Fibroblast of lung (primary cell): ENCODE measurements around the gene ST13. TPM values are rescaled to one million over a fixed set of nuclear protein-coding genes. Genes with fewer than 3 reads are reported as not detected.

ENCODE experiments used
- DNase-seq, 2 donors: peaks; one replicate each; pipeline versions ENCODE4 v3.0.0 to v3.0.0-alpha.2; 2010; ENCODE audit warnings: low read depth in 2 of 2
- H2AFZ ChIP-seq: 2 replicates; pipeline ENCODE4 v1.5.1; 2012; ENCODE audit warnings: low read length, control low read depth, inconsistent platforms
- H3K27ac ChIP-seq: 2 replicates; pipeline ENCODE4 v1.5.1; 2011; ENCODE audit warnings: low read length, control low read depth; ENCODE audit not compliant: insufficient read depth
- H3K27me3 ChIP-seq: 2 replicates; pipeline ENCODE4 v1.5.1; 2011; ENCODE audit warnings: mild to moderate bottlenecking, low read length; ENCODE audit not compliant: control insufficient read depth, insufficient read depth
- H3K36me3 ChIP-seq: 2 replicates; pipeline ENCODE4 v1.5.1; 2011; ENCODE audit warnings: low read length; ENCODE audit not compliant: control insufficient read depth, insufficient read depth
- H3K4me1 ChIP-seq: 2 replicates; pipeline ENCODE4 v1.5.1; 2011; ENCODE audit warnings: low read length; ENCODE audit not compliant: control insufficient read depth, insufficient read depth; ENCODE audit errors: extremely low read depth
- H3K4me2 ChIP-seq: 2 replicates; pipeline ENCODE4 v1.5.1; 2011; ENCODE audit warnings: low read length, control low read depth; ENCODE audit not compliant: insufficient read depth; ENCODE audit errors: extremely low read depth
- H3K4me3 ChIP-seq, 4 experiments: fragments of 200-600 bp in 1 of 4; sonication (generic) in 1 of 4; replicated peaks in 1 of 4; 2 replicates each; pipeline ENCODE4 v1.5.1; 2011 to 2016; ENCODE audit warnings: low read length in 4 of 4, low read depth in 3 of 4, mild to moderate bottlenecking in 3 of 4, control low read depth in 2 of 4, inconsistent platforms in 1 of 4, mixed read lengths in 1 of 4; ENCODE audit not compliant: insufficient read depth in 1 of 4; ENCODE audit errors: control extremely low read depth in 1 of 4
- H3K79me2 ChIP-seq: 2 replicates; pipeline ENCODE4 v1.5.1; 2012; ENCODE audit warnings: mild to moderate bottlenecking, low read length, inconsistent platforms; ENCODE audit not compliant: control insufficient read depth, insufficient read depth
- H3K9ac ChIP-seq: 2 replicates; pipeline ENCODE4 v1.5.1; 2011; ENCODE audit warnings: mild to moderate bottlenecking, low read length, control low read depth; ENCODE audit not compliant: insufficient read depth
- H3K9me3 ChIP-seq: 2 replicates; pipeline ENCODE4 v1.5.1; 2012; ENCODE audit warnings: low read depth, low read length; ENCODE audit not compliant: control insufficient read depth, insufficient read depth
- H4K20me1 ChIP-seq: 2 replicates; pipeline ENCODE4 v1.5.1; 2011; ENCODE audit warnings: low read length; ENCODE audit not compliant: control insufficient read depth, insufficient read depth; ENCODE audit errors: extremely low read depth
- EZH2 ChIP-seq: IDR thresholded peaks from 2 replicates; pipeline ENCODE4 v1.5.1; 2012; ENCODE audit warnings: low read length, control low read depth, mild to moderate bottlenecking; ENCODE audit errors: missing control alignments
- polyA plus RNA-seq, 2 donors: library from polyadenylated mRNA; depleted of rRNA in 1 of 2; stranded (reverse) in 1 of 2; unstranded in 1 of 2; fragments of >200 nt; gene quantifications; 2 replicates each; pipeline ENCODE4 v1.2.1, GENCODE V29; 2011 to 2012; ENCODE audit warnings: missing spikeins in 1 of 2
- total RNA-seq: library from RNA; depleted of rRNA; stranded (reverse); fragments of >200 nt; gene quantifications from 2 replicates; pipeline ENCODE4 v1.2.1, GENCODE V29; 2014
- TF ChIP-seq, protein P1 (sequence below), 2 donors: IDR thresholded peaks in 1 of 2; conservative IDR thresholded peaks in 1 of 2; 1 replicate in 1 of 2; 2 replicates in 1 of 2; pipeline ENCODE4 v1.5.1; 2011 to 2012; ENCODE audit warnings: low read length in 2 of 2, control low read depth in 1 of 2, inconsistent platforms in 1 of 2, low read depth in 1 of 2, mild to moderate bottlenecking in 1 of 2

Gene ST13
- total and polyA plus RNA-seq, 2 donors (not counting 1 experiment from before 2014, with no cell fraction given), result 239 to 266 TPM

DNA sequence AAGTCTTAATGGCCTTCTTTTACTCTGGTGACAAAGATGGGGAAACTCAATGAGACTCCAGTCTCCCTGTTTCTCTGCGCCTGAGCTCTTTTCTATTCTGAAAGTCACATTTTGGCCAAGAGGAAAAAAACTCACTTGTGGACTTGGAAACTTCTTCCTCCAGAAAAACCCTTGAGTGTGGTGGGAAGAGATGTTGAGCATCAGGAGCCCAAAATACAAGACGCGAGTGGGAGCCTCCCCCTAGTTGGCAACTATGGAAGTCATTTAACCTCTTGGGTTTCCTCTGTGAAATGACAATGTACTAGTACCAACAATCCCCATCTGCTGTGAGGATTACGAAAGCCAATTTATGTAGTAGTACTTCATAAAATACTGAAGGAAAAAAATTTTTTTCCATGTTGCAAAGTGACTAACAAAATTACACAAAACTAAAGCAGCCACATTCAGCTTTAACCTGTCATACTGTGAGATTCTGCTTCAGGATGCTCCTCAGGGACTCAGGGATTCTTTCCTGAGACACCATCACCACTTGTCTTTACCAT is 36.8 kb downstream of the ST13 start:
- Histone ChIP-seq H3K9ac (peak overlapping the region; percentile 51), H3K4me1 (peaks cover 4% of the 10 kb centered on the region), H3K27ac (peak overlapping the region; percentile 70), H3K27me3 (no peaks in the 10 kb centered on the region), H3K9me3 (no peaks in the 10 kb centered on the region), H3K4me3 (peak overlapping the region; percentile 93 to 100 (median 99)), H3K36me3 (no peaks in the 10 kb centered on the region), H3K4me2 (peak overlapping the region; percentile 97), H2AFZ (peak overlapping the region; percentile 89), H4K20me1 (no peaks in the 10 kb centered on the region), H3K79me2 (peaks cover 35% of the 10 kb centered on the region)
- DNase-seq, result peak; percentile 15 to 61
- TF ChIP-seq, protein P1, sequence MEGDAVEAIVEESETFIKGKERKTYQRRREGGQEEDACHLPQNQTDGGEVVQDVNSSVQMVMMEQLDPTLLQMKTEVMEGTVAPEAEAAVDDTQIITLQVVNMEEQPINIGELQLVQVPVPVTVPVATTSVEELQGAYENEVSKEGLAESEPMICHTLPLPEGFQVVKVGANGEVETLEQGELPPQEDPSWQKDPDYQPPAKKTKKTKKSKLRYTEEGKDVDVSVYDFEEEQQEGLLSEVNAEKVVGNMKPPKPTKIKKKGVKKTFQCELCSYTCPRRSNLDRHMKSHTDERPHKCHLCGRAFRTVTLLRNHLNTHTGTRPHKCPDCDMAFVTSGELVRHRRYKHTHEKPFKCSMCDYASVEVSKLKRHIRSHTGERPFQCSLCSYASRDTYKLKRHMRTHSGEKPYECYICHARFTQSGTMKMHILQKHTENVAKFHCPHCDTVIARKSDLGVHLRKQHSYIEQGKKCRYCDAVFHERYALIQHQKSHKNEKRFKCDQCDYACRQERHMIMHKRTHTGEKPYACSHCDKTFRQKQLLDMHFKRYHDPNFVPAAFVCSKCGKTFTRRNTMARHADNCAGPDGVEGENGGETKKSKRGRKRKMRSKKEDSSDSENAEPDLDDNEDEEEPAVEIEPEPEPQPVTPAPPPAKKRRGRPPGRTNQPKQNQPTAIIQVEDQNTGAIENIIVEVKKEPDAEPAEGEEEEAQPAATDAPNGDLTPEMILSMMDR (conservative IDR thresholded peaks at IDR 0.05 in 1 of 2, IDR thresholded peaks at IDR 0.05 in 1 of 2; ENCODE audit: low read depth in 1 of 2, low read length in 2 of 2), result no peak
- no peak for TF ChIP-seq EZH2

DNA sequence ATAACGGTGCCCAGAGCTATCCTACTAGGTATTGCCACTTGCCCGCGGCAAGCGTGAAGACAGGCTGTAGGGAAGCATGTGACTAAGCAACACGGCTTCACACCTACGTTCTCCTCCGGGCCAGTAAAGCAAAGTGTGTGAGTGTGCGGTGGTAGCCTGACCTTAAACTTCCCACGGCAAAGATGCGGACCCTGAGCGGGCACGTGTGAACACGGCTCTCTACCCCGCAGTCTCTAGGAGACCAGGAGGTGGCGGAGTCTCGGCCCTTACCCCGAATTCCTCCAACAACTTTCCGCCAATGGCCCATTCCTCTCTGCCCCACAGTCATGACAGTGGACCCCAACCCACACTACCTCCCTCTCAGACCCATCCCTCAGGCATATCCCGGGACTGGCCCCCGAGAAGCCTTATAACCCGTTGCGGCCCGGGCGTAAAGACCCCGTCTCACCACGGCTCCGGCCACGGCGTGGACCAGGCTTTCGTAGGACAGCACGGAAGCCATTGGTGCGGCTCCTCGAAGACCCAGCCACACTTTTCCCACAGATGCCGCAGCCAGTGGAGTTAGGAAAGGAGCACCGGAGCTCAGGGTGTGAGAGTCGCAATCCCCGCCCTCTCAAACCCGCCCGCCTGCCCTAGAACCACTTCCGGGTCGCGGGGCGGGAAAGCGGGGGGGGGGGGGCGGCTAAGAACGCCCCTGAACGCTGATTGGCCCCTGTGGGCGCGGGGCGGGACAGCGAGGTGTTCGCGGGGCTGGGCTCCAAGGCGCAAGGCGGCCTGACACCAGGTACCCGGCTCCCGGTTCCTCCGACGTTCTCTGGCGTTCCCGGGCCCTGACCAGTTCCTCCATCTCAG is 37.5 kb downstream of the ST13 start, which contains the start of gene SLC25A17:
TSS of gene SLC25A17 (minus strand) at position 600 of the 852 bp plus-strand sequence. CDS start at position 502, 98 bp downstream.
- peak within 1 kb of the TSS; percentile 93 to 100 (median 99) for H3K4me3 ChIP-seq
- H2AFZ ChIP-seq, result peak within 1 kb of the TSS; percentile 99
- no peaks in the 10 kb centered on the region for H3K9me3 ChIP-seq
- peak within 1 kb of the TSS; percentile 97 for H3K4me2 ChIP-seq
- peaks cover 35% of the 10 kb centered on the region for H3K79me2 ChIP-seq
- no peak for TF ChIP-seq EZH2
- TF ChIP-seq, protein P1 (conservative IDR thresholded peaks at IDR 0.05 in 1 of 2, IDR thresholded peaks at IDR 0.05 in 1 of 2; ENCODE audit: low read depth in 1 of 2, low read length in 2 of 2), result peak; percentile 47 to 57
- peak within 1 kb of the TSS; percentile 93 for H3K27ac ChIP-seq
- DNase-seq, result peak; percentile 77 to 78
- no peaks in the 10 kb centered on the region for H3K27me3 ChIP-seq
- H4K20me1 ChIP-seq, result no peaks in the 10 kb centered on the region
- no peaks in the 10 kb centered on the region for H3K36me3 ChIP-seq
- H3K9ac ChIP-seq, result peak within 1 kb of the TSS; percentile 84
- H3K4me1 ChIP-seq, result peaks cover 4% of the 10 kb centered on the region

DNA sequence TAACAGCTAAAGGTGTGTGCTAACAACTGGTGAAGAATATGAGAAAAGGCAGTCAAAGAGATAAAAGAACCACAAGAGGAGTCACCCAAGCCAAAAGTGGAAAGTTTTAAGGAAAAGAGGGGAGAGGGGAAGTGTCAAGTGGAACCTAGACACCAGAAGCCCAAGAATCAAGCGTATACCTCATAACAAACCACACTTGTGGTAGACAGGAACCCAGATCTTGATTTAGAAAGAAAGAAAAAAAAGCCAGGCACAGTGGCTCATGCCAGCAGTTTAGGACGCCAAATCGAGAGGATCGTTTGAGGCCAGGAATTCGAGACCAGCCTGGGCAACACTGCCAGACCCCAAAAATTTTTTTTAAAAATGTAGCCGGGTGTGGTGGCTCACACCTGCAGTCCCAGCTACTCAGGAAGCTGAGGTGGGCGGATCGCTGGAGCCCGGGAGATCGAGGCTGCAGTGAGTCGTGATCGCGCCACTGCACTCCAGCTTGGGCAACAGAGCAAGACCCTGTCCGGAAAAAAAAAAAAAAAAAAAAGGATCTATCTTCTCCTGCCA is 38.2 kb downstream of the ST13 start:
- Histone ChIP-seq H3K4me3 (peak overlapping the region; percentile 93 to 100 (median 99)), H3K79me2 (peaks cover 35% of the 10 kb centered on the region), H3K9me3 (no peaks in the 10 kb centered on the region), H3K4me1 (peaks cover 4% of the 10 kb centered on the region), H4K20me1 (no peaks in the 10 kb centered on the region), H3K36me3 (no peaks in the 10 kb centered on the region), H3K9ac (peak overlapping the region; percentile 84), H2AFZ (peak overlapping the region; percentile 99), H3K27me3 (no peaks in the 10 kb centered on the region), H3K4me2 (peak overlapping the region; percentile 79), H3K27ac (peak overlapping the region; percentile 93)
- no peak for TF ChIP-seq EZH2
- TF ChIP-seq, protein P1 (conservative IDR thresholded peaks at IDR 0.05 in 1 of 2, IDR thresholded peaks at IDR 0.05 in 1 of 2; ENCODE audit: low read depth in 1 of 2, low read length in 2 of 2), result no peak
- no peak for DNase-seq
